ENCODE results near the gene CC2D1A.

- TF ChIP-seq YY1 (IDR thresholded peaks at IDR 0.05; ENCODE audit: insufficient read depth, insufficient read length) (no peak), SUZ12 (IDR thresholded peaks at IDR 0.05; ENCODE audit: extremely low read depth, insufficient read depth, insufficient read length) (no peak)
Measured at GRCh38 chr19:13869281-13869680, 36.7 kb upstream of the CC2D1A start.

All from NT2/D1 (cell line).